HG03457 (cell line): ENCODE data around the gene KRT39.

Source experiments
- ATAC-seq: cut with Tn5 transposase; IDR thresholded peaks from one replicate; pipeline ENCODE4 v1.9.1; 2021; ENCODE audit warnings: moderate number of reproducible peaks; ENCODE audit not compliant: unreplicated experiment

KRT39 gene

DNA sequence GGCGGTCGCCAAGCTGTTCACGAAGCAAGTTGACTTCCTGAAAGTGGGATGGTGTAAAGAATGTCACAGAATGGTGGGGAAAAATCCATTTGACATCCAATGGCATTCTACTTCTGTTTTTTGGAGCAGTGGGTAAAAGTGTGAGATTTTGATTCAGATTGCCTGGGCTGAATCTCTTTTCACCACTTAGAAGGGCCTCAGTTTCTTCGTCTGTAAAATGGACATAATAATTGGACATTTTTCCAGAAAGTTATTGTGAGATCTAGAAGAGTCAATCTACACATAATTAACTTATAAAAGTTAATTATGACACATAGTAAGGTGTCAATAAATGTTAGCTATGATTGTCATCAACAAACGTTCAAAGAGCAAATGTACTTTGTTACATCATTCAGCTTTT lies 14.4 kb upstream of the KRT39 start:
- ATAC-seq: no peak

DNA sequence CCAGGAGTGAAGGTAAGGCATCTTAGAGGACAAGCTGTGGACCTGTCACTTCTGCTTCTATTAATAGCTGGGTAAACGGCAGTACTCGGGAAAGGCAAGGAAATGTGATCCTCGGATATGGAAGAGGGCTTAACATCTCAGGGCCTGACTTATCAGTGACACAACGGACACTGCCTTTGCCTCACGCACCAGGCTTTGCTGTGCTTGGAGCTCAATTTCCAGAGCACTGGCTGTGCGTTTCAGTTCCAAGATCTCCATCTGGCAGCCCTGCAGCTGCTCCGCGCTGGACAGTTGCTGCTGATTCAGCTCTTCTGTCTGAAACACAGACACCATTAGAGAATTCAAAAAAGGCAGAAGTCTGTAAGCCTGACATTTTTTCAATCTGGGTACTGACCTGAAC lies 13.8 kb upstream of the KRT39 start:
- ATAC-seq: no peak

DNA sequence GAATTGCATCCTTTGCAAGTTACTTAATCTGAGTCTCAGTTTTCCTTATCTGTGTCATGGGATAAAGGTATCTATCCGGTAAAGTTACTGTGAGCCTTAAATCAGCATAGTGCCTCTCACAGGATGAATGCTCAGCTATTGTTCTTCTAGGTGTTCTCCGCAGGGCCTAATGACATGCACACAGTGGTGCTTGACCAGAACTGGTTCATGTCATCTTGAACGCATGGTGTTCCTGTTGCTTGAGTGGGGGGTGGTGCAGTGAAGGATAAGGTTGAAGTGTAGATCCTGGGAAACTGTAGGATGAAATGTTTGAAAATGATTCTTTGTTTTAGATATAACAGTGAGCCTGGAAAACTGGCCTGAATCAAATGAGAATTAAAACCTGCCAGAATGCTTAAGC lies 13.4 kb upstream of the KRT39 start:
- no peak for ATAC-seq

DNA sequence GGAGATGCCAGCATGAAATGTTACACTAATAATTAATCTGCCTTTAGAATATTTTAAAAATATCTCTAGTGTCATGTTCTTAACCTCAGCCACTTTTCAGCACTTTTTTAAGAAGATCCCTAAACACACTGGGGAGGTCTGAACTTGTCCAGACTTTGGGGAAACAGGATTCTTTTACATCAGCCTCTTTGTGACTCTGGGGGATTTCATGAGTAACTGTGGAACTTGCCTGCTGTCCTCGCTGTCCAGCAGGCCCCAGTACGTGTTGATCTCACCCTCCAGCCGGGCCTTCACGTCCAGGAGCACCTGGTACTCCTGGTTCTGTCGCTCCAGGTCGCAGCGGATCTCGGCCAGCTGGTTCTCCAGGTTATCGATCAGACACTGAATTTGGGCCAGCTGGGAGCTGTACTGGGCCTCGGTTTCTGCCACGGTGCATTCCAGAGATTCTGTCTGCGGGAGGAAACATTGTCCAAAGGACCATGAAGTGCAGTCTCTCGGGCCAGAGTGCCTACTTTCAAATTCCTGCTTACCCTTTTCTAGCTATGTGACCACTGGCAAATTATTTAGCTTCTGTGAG lies 11.9 kb upstream of the KRT39 start:
- no peak for ATAC-seq

DNA sequence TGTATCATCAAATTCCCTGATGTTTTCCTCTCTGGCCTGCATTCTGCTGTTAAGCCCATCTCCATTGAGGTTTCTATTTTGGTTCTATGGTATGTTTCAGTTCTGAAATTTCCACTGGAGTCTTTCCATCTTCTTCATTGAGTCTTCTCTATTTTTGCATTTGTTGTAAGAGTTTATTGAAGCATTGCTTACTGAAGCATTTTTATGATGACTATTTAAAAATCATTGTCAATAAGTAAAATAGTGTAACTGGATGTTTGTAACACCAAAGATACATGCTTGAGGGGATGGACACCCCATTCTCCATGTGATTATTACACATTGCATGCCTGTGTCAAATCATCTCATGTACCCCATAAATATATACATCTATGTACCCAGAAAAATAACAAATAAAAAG lies 8.8 kb upstream of the KRT39 start:
- no peak for ATAC-seq

DNA sequence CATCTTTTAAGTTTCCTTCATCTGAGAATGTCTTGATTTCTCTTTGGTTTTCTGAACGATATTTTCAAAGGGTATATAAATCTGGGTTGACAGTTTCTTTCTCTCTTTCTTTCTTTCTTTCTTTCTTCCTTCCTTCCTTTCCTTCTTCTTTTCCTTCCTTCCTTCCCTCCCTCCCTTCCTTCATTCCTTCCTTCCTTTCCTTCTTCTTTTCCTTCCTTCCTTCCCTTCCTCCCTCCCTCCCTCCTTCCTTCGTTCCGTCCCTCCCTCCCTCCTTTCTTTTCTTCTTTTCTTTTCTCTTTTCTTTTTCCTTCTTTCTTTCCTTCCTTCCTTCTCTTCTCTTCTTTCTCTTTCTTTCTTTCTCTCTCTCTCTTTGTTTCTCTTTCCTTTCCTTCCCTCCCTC lies 7.6 kb upstream of the KRT39 start:
- ATAC-seq: no peak

DNA sequence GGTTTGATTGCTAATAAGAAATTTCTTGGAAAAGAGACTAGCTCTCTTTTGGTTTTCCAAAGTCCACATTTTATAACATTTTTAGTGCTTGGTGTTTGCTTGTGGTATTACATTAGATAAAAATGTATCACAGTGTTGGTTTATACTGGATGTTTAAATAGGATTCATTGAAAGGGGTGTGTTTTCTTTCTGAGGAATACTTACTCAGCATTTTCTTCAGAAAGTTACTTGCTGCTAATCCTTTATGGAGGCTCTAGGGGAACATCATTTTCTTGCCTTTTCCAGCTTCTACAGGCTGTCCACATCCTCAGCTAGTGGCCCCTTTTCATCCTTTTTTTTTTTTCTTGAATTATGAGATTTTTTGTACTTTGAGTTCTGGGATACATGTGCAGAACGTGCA lies 834 bp upstream of the KRT39 start:
- ATAC-seq: no peak

DNA sequence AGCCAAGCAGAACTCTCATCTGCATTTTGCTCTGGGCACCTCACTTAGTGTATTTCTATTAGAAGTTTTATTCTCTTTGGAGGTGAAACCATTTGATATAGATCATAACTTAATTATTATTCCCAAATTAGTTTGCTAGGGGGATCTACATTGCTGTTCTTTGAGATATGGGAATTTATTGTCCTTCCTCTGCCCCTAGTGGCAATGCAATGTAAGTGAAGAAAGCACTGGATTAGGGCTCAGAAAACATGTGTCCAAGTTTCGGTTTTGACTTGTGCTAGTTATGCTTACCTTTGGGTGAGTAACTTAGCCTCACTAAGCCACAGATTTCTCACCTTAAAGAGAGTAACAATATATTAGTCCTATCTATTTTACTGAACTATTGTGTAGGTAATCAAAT lies 2.9 kb downstream of the KRT39 start:
- ATAC-seq: no peak

DNA sequence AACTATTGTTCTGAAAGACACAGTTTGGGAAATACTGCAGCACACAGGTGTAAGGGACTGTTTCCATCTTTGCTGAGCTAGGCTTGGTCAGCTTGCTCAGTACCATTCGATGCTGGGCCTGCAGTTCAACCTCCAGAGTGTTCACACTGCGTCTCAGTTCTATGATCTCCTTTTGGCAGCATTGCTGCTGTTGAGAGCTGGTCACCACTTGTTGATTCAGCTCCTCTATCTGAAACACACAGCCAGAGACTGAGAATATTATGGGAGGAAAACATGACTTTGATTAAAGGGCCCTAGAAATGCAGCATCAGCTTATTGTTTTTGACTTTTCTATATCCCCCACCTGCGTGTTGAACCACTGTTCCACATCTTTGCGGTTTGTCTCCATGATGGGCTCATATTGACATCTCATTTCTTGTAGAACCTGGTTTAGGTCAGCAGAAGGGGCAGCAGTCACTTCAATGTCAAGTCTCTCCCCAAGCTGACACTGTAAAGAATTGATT lies 4.6 kb downstream of the KRT39 start:
- ATAC-seq: no peak

DNA sequence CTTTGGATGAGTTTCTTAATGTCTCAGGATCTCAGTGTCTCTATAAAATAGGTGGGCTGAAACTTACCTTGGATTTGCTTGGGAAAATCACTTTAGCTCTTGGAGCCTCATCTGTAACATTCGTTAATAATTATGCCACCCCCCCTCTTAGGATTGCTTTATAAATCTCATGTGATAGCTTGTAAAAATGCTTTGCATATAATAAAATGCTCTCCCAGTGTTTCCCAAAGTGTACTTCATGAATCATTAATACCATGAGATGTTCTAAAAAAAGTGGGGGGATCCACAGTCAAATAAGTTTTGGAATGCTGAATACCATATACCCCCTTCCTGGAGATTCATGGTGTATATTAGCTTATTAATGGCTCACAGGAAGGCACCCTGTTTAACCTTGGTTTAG lies 5.2 kb downstream of the KRT39 start:
- ATAC-seq: no peak

DNA sequence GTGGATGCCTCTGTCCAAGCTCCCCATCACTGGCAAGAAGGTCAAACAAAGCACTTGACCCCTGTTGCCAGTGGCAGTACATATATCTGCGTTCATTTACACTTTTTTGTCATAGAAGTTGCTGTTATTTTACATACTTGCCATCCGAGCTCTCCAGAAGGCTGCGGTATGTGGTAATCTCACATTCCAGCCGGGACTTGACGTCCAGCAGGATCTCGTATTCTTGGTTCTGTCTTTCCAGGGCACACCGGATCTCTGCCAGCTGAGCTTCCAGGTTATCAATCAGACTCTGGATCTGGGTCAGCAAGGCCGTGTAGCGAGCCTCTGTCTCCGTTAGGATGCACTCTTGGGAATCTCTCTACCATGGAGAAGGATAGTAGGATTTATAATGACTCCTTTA lies 6.6 kb downstream of the KRT39 start:
- ATAC-seq: no peak

DNA sequence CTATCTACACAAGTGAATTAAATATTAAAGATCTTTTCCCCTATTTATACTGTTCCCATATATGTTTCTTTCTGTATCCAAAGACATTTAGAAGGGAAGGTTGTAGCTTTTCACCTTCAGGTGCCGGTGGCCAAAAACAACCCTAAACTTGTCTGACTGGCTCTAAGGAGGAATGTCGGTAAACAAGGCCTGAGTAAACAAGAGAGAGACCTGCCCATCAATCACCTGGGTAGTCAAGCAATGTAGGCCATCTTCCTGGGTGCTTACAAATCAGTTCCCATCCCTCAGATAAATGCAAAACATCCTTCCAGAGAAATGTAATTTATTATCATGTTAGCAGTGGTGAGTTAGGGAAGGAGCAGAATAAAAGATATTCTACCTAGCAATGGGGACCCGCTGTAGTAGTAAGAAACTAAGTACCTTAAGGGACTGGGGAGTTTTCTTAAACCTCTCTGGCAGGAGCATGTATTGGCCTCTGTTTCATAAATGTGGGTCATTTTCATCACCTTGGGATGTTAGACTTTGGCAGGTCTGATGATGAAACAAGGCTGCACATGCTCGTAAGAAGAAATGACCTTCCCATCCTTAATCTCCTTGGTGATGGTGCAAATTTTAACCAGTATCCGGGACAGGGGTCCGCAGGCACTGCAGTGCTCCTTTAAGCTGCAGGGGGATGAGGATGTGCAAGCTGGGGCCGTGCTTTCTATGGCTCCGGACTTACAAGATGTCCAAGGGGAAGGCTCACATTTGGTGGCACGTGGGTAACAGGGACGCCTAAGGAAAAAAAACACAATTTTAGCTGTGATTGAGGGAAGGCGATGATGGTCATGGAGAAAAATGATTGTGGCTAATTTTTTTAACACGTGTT lies 8.4 kb downstream of the KRT39 start:
- ATAC-seq: no peak

DNA sequence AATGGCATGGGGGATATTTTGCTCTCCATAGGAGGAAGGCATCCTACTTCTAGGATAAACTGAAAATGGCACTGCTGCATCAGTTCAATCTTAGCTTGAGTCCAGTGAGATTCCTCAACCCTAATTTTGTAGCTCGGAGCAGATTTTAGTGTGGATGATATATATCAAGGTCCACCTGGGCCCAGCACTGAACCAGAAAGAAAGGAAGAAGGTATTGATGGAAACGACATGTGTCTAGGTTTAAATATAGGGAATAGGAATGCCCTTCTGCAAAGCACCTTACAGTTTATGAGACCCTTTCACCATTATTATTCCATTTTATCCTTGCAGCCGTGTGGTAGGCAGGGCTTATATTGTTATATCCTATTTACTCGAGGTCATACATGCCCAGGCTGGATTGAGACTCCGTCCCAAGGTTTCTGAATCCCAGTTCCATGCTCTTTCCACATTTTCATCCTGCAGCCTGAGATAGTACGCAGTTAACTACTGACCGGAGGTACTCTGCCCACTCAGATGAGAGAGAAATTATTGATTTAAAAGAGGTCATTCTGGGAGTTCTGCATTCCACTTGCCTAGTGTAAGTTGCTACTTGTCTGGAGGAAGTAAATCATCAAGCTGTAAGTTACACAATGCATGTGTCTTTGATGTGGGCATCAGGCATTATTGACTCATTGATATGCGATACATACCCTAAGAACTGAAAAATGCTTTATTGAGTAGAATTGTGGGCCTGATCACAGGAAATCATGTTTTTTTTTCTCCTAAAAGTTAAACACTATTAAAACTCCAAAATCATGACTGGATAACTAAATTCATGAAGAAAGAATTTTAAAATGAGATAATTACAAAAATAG lies 10.1 kb downstream of the KRT39 start:
- no peak for ATAC-seq

DNA sequence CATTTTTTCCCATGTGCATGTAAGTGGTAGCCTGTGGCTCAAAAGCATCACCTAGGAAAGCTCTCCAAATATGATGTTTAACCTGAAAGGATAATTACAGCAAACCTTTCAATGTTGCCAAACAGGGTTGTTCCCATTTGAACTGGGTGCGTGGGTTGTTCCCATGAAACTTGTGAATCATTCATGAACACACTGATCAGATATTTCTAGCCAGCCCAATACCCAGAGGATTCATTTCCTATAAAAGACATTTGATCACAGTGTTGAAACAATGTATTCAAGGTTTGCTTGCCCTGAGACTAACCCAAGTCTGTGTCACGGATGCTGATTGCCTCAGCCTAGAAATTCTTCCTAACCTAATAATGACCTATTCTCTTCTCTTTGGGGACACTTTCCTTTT lies 12.9 kb downstream of the KRT39 start:
- no peak for ATAC-seq

DNA sequence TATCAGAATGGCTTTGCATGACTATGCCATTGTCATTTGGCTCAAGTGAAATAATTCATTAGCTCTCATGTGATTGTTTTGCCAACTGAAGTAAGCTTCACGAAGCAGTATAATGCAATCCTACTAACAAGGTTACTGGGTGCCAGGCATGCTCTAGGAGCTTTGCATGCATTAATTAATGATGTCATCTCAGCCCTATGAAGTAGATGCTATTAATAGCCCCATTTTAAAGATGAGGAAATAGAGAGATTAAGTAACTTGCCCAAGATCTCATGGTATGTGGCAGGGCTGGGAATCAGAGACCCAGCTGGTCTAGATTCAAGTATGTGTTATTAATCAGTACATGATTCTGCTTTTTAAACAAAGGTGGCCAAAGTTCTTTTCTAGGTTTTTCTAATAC lies 14.1 kb downstream of the KRT39 start:
- no peak for ATAC-seq

DNA sequence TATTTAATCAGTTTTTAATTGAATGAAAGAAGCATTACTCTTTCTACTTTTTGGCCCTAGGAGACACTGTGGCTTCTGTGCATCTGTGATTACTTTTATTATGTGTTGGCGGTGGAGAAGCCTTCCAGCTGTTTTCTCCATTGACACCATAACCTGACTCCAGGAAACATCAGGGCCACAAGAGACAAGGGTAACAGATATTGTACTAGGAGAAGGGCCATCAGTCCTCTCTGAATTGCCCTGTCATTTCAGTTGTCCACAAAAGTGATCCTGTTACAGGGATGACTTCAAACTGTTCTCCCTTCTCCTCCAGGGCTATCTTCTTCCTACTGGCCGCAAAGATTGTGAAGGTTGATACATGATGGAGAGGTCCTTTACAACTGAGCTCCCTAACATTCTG lies 14.6 kb downstream of the KRT39 start:
- no peak for ATAC-seq

DNA sequence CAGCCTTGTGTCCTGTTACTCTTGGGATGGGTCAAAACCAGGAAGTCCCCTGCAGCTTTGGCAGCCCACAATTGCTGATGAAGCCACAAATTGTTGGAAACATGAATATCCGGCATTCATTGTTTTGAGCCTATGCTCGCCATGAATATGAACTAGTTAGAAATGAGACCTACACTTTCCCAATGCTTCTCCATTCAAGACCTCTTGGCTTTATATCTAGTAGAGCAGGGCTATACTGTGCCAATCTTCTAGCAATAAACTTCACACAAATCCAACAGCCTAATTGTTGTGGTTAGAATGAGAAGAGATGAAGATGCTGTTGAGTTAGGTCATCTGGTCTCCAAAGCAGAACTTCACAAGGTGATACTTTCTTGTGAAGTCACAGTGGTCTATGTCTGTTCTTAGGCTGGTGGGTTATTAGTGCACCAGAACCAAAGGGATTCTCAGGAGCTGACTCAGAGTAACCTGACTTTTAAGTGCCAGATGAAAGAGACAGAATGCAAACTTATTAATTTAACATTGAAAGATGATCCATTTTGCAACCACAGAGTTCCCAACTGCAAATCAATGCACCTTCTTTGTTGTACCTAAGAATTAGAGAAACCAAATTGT lies 15.6 kb downstream of the KRT39 start:
- no peak for ATAC-seq

DNA sequence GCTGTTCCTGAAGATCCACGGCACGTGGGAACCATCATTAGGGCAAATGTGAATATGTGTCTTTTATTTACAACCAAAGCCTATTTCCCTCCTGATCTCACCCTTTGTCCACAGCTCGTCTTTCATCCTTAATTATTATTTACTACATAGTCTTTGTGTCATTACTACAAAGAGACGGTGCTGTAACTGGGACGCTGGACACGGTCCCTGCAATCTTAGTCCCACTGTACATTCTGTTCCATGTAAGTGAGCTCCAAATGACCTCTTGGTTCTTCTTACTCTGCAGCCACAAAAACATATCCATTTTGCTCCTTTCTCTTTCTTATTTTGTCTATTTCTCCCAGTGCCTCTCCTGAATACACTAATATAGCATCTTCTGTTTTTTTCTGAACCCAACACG lies 16.6 kb downstream of the KRT39 start:
- no peak for ATAC-seq

DNA sequence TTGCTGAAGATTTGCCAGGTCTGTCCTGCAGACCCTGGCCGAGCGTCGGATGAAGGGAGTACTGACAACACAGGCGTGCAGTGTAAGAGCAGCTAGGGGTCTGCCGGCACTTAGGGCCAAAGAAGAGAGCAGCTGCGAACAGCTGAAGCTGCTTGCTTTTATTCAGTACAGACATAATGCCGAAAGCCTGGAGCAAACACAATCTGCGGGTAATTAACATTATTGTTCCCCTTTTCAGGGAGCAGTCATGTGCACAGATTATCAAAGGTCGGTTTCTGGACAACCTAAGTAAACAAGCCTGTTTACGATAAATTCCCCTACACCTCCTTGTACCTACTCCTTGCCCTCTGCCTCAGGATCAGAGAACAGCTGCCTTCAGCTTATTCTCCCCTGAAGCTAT lies 17.3 kb downstream of the KRT39 start:
- no peak for ATAC-seq

DNA sequence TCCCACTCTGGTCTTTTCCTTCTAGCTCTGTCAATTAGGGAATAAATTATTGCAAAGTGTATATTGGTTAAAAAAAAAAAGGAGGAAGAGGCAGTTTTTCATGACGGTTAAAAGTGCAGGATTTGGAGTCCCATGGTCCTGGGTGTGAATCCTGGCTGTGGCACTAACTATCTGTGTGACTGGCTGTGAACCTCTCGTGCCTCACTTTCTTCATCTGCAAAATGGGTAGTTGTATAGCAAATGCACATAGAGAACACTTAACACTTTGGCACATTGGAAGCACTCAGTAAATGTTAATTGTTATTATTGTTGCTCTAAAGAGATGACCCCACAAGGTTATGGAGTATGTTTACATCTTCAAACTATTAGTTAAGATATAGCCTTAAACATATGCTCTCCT lies 18.8 kb downstream of the KRT39 start:
- ATAC-seq: no peak

DNA sequence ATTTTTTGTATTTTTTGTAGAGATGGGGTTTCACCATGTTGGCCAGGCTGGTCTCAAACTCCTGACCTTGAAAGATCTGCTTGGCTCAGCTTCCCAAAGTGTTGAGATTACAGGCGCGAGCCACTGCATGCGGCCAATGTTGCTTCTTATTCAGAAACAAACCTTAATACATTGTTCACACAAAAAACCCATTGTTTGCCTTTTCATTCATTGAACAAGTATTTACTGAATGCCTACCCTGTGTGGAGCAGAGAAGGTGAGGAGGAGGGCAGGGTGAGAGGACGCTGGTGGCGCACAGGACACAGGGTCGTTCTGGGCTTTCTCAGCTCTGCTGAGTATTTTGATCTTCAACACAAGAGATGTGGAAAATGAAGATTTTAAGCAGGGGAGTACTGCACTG lies 21.3 kb downstream of the KRT39 start:
- no peak for ATAC-seq
